ENCODE results near the gene PAPSS2. TPM values are rescaled to one million over a fixed set of nuclear protein-coding genes. Genes with fewer than 3 reads are reported as not detected.

PAPSS2 gene
- total and polyA plus RNA-seq, 10 donors: 3.0 to 25.9 (median 12.6) TPM

DNA sequence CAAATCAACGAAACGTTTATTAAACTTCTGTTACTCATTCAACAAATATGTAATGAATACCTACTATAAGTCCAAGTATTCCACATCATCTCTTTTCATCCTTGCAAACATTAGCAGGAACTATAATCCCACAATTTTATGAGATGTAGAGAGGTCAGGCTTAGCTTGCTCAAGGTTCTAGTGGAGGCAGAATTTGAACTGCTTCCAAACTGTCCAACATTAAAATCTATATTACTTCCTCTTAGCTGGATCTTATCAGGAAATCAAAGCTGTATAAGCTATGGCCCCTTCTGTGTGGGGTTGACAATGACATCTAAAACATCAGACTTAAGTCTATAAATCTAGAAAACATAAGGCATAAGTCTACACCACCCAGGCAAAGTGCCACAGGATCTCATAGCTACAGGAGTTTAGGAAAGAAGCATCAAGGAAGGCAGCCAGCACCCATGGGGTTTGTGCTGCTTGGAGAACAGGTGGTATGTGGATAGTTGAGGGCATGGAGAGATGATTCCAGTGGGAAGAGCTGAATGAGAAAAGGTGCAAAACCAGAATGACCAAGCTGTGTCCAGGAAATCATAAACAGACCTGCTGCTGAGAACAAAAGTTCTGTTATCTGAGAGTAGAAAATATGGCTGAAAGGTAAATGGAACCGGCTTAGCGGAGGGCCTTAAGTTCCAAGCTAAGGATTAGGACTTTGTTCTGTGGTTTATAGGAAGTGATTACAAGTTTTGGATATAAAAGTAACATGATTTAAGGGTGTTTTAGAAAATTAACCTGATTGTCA is 34.5 kb downstream of the PAPSS2 start:
- H3K27ac ChIP-seq: no peak overlapping the region
- H3K9me3 ChIP-seq: no peaks in the 10 kb centered on the region
- intact Hi-C loops (cut with DNase I; ENCODE audit: low total_unique reads): no loop called here
- H3K4me1 ChIP-seq: no peaks in the 10 kb centered on the region
- DNase-seq: no peak
- H3K36me3 ChIP-seq: no peaks in the 10 kb centered on the region
- H3K27me3 ChIP-seq (replicated peaks in 1 of 7): peaks cover 0 to 7% (median 0%) of the 10 kb centered on the region in 7 donors
- no peak overlapping the region for H3K4me3 ChIP-seq
- WGBS, 5 donors: 90 to 97% (median 92%) methylated on average over 4 of the region's 4 CpGs
- no peak for TF ChIP-seq POLR2A (IDR thresholded peaks at IDR 0.05)
- TF ChIP-seq POLR2AphosphoS5 (IDR thresholded peaks at IDR 0.05): no peak
- TF ChIP-seq, protein P1, sequence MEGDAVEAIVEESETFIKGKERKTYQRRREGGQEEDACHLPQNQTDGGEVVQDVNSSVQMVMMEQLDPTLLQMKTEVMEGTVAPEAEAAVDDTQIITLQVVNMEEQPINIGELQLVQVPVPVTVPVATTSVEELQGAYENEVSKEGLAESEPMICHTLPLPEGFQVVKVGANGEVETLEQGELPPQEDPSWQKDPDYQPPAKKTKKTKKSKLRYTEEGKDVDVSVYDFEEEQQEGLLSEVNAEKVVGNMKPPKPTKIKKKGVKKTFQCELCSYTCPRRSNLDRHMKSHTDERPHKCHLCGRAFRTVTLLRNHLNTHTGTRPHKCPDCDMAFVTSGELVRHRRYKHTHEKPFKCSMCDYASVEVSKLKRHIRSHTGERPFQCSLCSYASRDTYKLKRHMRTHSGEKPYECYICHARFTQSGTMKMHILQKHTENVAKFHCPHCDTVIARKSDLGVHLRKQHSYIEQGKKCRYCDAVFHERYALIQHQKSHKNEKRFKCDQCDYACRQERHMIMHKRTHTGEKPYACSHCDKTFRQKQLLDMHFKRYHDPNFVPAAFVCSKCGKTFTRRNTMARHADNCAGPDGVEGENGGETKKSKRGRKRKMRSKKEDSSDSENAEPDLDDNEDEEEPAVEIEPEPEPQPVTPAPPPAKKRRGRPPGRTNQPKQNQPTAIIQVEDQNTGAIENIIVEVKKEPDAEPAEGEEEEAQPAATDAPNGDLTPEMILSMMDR (IDR thresholded peaks at IDR 0.05 in 8 of 11, conservative IDR thresholded peaks at IDR 0.05 in 3 of 11): no peak

DNA sequence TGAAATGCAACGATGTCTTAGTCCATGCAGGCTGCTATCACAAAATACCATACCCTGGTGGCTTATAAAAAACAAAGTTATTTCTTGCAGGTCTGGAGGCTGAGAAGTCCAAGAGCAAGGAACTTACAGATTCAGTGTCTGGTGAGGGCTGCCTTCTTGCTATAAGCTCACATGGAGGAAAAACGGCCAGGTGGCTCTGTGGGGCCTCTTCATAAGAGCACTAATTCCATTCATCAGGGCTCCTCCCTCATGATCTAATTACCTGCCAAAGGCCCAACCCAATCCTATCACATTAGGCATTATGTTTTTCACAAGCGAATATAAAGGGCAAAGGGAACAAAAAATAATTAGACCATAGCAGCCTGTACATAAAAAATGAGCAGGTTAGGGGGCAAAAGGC is 35.4 kb downstream of the PAPSS2 start:
- 73 to 88% (median 83%) methylated on average over 3 of the region's 3 CpGs for WGBS, 5 donors
- H3K27ac ChIP-seq: no peak overlapping the region

DNA sequence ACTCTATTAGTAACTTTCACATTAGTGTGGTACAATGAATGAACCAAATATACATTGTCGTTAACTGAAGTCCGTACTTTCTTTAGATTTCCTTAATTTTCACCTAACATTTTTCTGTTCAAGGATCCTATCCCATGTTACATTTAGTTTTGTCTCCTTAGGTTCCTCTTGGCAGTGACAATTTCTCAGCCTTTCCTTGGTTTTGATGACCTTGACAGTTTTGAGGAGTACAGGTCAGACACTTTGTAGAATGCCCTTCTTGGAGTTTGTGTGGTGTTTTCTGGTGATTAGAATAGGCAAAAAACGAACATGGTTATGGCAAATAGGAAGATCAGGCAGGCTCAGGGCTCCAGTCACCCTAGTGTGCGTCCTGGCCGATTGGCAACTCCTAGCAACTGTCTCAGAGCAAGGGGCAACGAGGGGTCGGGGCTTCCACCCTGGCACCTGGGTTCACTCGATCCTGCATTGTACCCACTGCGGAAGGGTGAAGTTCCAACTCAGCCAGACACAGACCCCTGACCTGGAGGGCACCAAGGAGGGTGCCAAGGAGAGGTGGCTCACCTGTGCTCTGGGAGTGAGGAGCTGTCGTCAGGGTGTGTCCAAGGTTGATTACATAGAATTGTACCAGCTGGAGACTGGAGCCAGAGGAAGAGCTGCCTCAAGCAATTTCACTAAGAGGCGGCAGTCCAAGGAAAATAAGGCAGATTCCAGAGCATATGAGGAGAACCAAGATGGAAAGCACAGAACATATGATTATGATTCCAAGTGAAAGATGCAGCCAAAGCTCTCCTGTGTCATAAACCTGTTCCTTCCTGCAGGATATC is 37.5 kb downstream of the PAPSS2 start:
- Histone ChIP-seq H3K27me3 (replicated peaks in 1 of 7) (peaks cover 0 to 7% (median 0%) of the 10 kb centered on the region in 7 donors), H3K4me1 (no peaks in the 10 kb centered on the region), H3K4me3 (no peak overlapping the region), H3K9me3 (no peaks in the 10 kb centered on the region), H3K27ac (no peak overlapping the region), H3K36me3 (no peaks in the 10 kb centered on the region)
- 71 to 91% (median 86%) methylated on average over 7 to 11 of the region's 11 CpGs for WGBS, 5 donors
- DNase-seq: no peak
- intact Hi-C loops (cut with DNase I; ENCODE audit: low total_unique reads): no loop called here
- TF ChIP-seq POLR2A (IDR thresholded peaks at IDR 0.05) (no peak), POLR2AphosphoS5 (IDR thresholded peaks at IDR 0.05) (no peak)
- TF ChIP-seq, protein P1 (IDR thresholded peaks at IDR 0.05 in 8 of 11, conservative IDR thresholded peaks at IDR 0.05 in 3 of 11): no peak

More for the DNA sequence above, 35.4 kb downstream of the PAPSS2 start:
- Histone ChIP-seq H3K4me3 (no peak overlapping the region), H3K27me3 (replicated peaks in 1 of 7) (peaks cover 0 to 7% (median 0%) of the 10 kb centered on the region in 7 donors), H3K9me3 (no peaks in the 10 kb centered on the region), H3K36me3 (no peaks in the 10 kb centered on the region), H3K4me1 (no peaks in the 10 kb centered on the region)
- intact Hi-C loops (cut with DNase I; ENCODE audit: low total_unique reads): no loop called here
- DNase-seq: no peak
- TF ChIP-seq POLR2AphosphoS5 (IDR thresholded peaks at IDR 0.05): no peak

DNA sequence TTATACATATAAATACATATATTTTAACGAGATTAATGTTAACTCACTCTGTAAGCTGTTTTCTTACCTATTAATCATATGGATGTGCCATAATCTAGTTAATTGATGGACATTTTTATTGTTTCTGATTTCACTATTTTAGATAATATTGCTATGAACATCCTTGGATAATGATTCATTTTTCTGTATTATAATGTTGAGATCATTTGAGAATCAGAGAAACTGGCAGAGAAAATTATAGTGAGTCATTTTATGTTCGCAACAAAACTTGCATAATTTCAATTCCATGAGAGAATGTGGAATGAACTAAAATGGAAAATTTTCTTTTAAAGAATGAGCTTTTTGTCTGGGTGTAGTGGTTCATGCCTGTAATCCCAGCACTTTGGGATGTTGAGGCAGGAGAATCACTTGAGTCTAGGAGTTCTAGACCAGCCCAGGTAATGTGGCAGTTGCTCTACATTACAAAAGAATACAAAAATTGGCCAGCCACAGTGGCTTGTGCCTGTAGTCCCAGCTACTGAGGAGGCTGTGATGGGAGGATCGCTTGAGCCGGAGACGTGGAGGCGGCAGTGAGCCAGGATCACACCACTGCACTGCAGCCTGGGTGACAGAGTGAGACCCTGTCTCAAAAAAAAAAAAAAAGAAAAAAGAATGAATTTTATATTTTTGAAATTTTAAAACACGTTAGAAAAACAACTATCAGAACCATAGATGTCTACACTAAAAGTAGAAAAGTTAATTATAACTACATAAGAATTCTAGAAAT is 40.5 kb downstream of the PAPSS2 start:
- H3K4me1 ChIP-seq: no peaks in the 10 kb centered on the region
- H3K27me3 ChIP-seq (replicated peaks in 1 of 7): peaks cover 0 to 7% (median 0%) of the 10 kb centered on the region in 7 donors
- no peaks in the 10 kb centered on the region for H3K9me3 ChIP-seq
- no peak for DNase-seq
- no peak overlapping the region for H3K27ac ChIP-seq
- H3K4me3 ChIP-seq: no peak overlapping the region
- intact Hi-C loops (cut with DNase I; ENCODE audit: low total_unique reads): no loop called here
- 88 to 96% (median 92%) methylated on average over 7 of the region's 7 CpGs for WGBS, 5 donors
- TF ChIP-seq POLR2AphosphoS5 (IDR thresholded peaks at IDR 0.05) (no peak), POLR2A (IDR thresholded peaks at IDR 0.05) (no peak)
- TF ChIP-seq, protein P1 (IDR thresholded peaks at IDR 0.05 in 8 of 11, conservative IDR thresholded peaks at IDR 0.05 in 3 of 11): no peak
- H3K36me3 ChIP-seq: no peaks in the 10 kb centered on the region

Measured in spleen (tissue), 11 donors.